ENCODE results near the gene WDR45B. TPM values are rescaled to one million over a fixed set of nuclear protein-coding genes. Genes with fewer than 3 reads are reported as not detected.

The WDR45B gene
- total RNA-seq, 1 experiment from 2014 or later: 110 TPM

- H3K36me3 ChIP-seq: peaks cover 86% of the 10 kb centered on the region
- no peak overlapping the region for H3K4me3 ChIP-seq
- no peak for DNase-seq
- no peaks in the 10 kb centered on the region for H3K27me3 ChIP-seq
- H3K9me3 ChIP-seq: no peaks in the 10 kb centered on the region
Observed at GRCh38 chr17:82619211-82619610, 29.0 kb downstream of the WDR45B start.

- Histone ChIP-seq H3K36me3 (peaks cover 68% of the 10 kb centered on the region), H3K27me3 (no peaks in the 10 kb centered on the region), H3K9me3 (no peaks in the 10 kb centered on the region), H3K4me3 (no peak overlapping the region)
- no peak for DNase-seq
Observed at GRCh38 chr17:82616021-82616711, 32.1 kb downstream of the WDR45B start.

- Histone ChIP-seq H3K4me3 (no peak overlapping the region), H3K27me3 (no peaks in the 10 kb centered on the region), H3K9me3 (no peaks in the 10 kb centered on the region), H3K36me3 (peaks cover 69% of the 10 kb centered on the region)
- no peak for DNase-seq
Observed at GRCh38 chr17:82615084-82616020, 32.9 kb downstream of the WDR45B start.

- DNase-seq: no peak
- no peak overlapping the region for H3K4me3 ChIP-seq
- peaks cover 60% of the 10 kb centered on the region for H3K36me3 ChIP-seq
- H3K9me3 ChIP-seq: no peaks in the 10 kb centered on the region
- no peaks in the 10 kb centered on the region for H3K27me3 ChIP-seq
Observed at GRCh38 chr17:82614095-82614631, 34.1 kb downstream of the WDR45B start.

- DNase-seq: no peak
- Histone ChIP-seq H3K9me3 (no peaks in the 10 kb centered on the region), H3K4me3 (no peak overlapping the region), H3K27me3 (no peaks in the 10 kb centered on the region), H3K36me3 (peaks cover 57% of the 10 kb centered on the region)
Observed at GRCh38 chr17:82613283-82614094, 34.8 kb downstream of the WDR45B start.

GRCh38 chr17:82611140-82612058 lies 36.8 kb downstream of the WDR45B start:
- Histone ChIP-seq H3K27me3 (no peaks in the 10 kb centered on the region), H3K9me3 (no peaks in the 10 kb centered on the region), H3K36me3 (peaks cover 48% of the 10 kb centered on the region), H3K4me3 (no peak overlapping the region)
- DNase-seq: no peak

GRCh38 chr17:82609655-82610054 lies 38.6 kb downstream of the WDR45B start:
- DNase-seq: no peak
- no peaks in the 10 kb centered on the region for H3K9me3 ChIP-seq
- peaks cover 51% of the 10 kb centered on the region for H3K36me3 ChIP-seq

GRCh38 chr17:82608816-82609215 lies 39.4 kb downstream of the WDR45B start:
- Histone ChIP-seq H3K9me3 (no peaks in the 10 kb centered on the region), H3K27me3 (no peaks in the 10 kb centered on the region), H3K36me3 (peaks cover 59% of the 10 kb centered on the region), H3K4me3 (no peak overlapping the region)
- no peak for DNase-seq

More at GRCh38 chr17:82609655-82610054, 38.6 kb downstream of the WDR45B start:
- no peaks in the 10 kb centered on the region for H3K27me3 ChIP-seq
- H3K4me3 ChIP-seq: no peak overlapping the region

GRCh38 chr17:82605939-82606600 lies 42.2 kb downstream of the WDR45B start:
- H3K4me3 ChIP-seq: no peak overlapping the region
- no peak for DNase-seq
- H3K9me3 ChIP-seq: no peaks in the 10 kb centered on the region
- H3K36me3 ChIP-seq: peaks cover 77% of the 10 kb centered on the region
- H3K27me3 ChIP-seq: no peaks in the 10 kb centered on the region

- Histone ChIP-seq H3K4me3 (no peak overlapping the region), H3K36me3 (peaks cover 82% of the 10 kb centered on the region), H3K9me3 (no peaks in the 10 kb centered on the region), H3K27me3 (no peaks in the 10 kb centered on the region)
- no peak for DNase-seq
Observed at GRCh38 chr17:82604532-82604931, 43.7 kb downstream of the WDR45B start.

- peaks cover 87% of the 10 kb centered on the region for H3K36me3 ChIP-seq
- no peak overlapping the region for H3K4me3 ChIP-seq
- DNase-seq: no peak
- H3K27me3 ChIP-seq: no peaks in the 10 kb centered on the region
- H3K9me3 ChIP-seq: no peaks in the 10 kb centered on the region
Observed at GRCh38 chr17:82603981-82604448, 44.2 kb downstream of the WDR45B start.

GRCh38 chr17:82602986-82603710 lies 45.1 kb downstream of the WDR45B start:
- Histone ChIP-seq H3K9me3 (no peaks in the 10 kb centered on the region), H3K4me3 (no peak overlapping the region), H3K36me3 (peaks cover 90% of the 10 kb centered on the region), H3K27me3 (no peaks in the 10 kb centered on the region)
- DNase-seq: no peak

GRCh38 chr17:82602487-82602886 lies 45.8 kb downstream of the WDR45B start:
- Histone ChIP-seq H3K27me3 (no peaks in the 10 kb centered on the region), H3K9me3 (no peaks in the 10 kb centered on the region), H3K36me3 (peaks cover 89% of the 10 kb centered on the region), H3K4me3 (no peak overlapping the region)
- DNase-seq: no peak

GRCh38 chr17:82601447-82602000 lies 46.7 kb downstream of the WDR45B start:
- no peak overlapping the region for H3K4me3 ChIP-seq
- H3K27me3 ChIP-seq: no peaks in the 10 kb centered on the region
- peaks cover 93% of the 10 kb centered on the region for H3K36me3 ChIP-seq
- DNase-seq: no peak
- no peaks in the 10 kb centered on the region for H3K9me3 ChIP-seq
